MCF 10A (cell line): ENCODE measurements around the gene SPATA12. TPM values are rescaled to one million over a fixed set of nuclear protein-coding genes. Genes with fewer than 3 reads are reported as not detected.

ENCODE experiments used
- BruUV-seq: library from RNA; stranded (reverse); fragments of 400-500 nt; replicated peaks from 2 replicates; lab custom pipeline; 2021; lab: Mats Ljungman, UMichigan
- CTCF ChIA-PET: fragments of 300-600 bp; sonication (Branson Sonifier 250); formaldehyde crosslinking; extraction: SDS; loops from one replicate; lab custom pipeline; 2021; ENCODE audit warnings: antibody characterized with exemption, inconsistent platforms; lab: Yijun Ruan, JAX
- POLR2A ChIA-PET: fragments of 300-600, 350-650 bp; sonication (Branson Sonifier 250); formaldehyde crosslinking; extraction: SDS; loops from one replicate; lab custom pipeline; 2020; ENCODE audit warnings: antibody characterized with exemption, inconsistent platforms; lab: Yijun Ruan, JAX
- DNase-seq: peaks from one replicate; pipeline ENCODE4 v3.0.0-alpha.2; 2018; ENCODE audit not compliant: unreplicated experiment
- H3K27ac Mint-ChIP-seq: one replicate; pipeline ENCODE4 v1.8.0; 2022; ENCODE audit warnings: mild to moderate bottlenecking, low read depth, mixed read lengths; ENCODE audit not compliant: unreplicated experiment
- H3K27me3 Mint-ChIP-seq: one replicate; pipeline ENCODE4 v1.8.0; 2022; ENCODE audit warnings: mixed read lengths; ENCODE audit not compliant: insufficient read depth, unreplicated experiment
- H3K36me3 Mint-ChIP-seq: one replicate; pipeline ENCODE4 v1.8.0; 2022; ENCODE audit warnings: mild to moderate bottlenecking, moderate library complexity, mixed read lengths; ENCODE audit not compliant: insufficient read depth, unreplicated experiment
- H3K4me1 Mint-ChIP-seq: one replicate; pipeline ENCODE4 v1.8.0; 2022; ENCODE audit warnings: mixed read lengths; ENCODE audit not compliant: insufficient read depth, unreplicated experiment
- H3K4me3 Mint-ChIP-seq: one replicate; pipeline ENCODE4 v1.8.0; 2022; ENCODE audit warnings: mild to moderate bottlenecking, moderate library complexity, mixed read lengths; ENCODE audit not compliant: unreplicated experiment
- H3K9me3 Mint-ChIP-seq: one replicate; pipeline ENCODE4 v1.8.0; 2022; ENCODE audit warnings: mixed read lengths; ENCODE audit not compliant: unreplicated experiment
- intact Hi-C: fragments of 100-400 bp; cut with micrococcal nuclease; formaldehyde crosslinking; loops from 2 replicates; pipeline ENCODE4 v1.14.1; 2022
- total RNA-seq: library from RNA; stranded (reverse); gene quantifications from 2 replicates; pipeline ENCODE4 v1.2.3, GENCODE V29; 2022
- TF ChIP-seq, protein P1 (sequence below): fragments of 200-600 bp; IDR thresholded peaks from one replicate; pipeline ENCODE4 v1.8.0; 2022; ENCODE audit warnings: antibody characterized with exemption, mild to moderate bottlenecking; ENCODE audit not compliant: unreplicated experiment

Gene SPATA12
- total RNA-seq, 1 experiment from 2014 or later: not detected

DNA sequence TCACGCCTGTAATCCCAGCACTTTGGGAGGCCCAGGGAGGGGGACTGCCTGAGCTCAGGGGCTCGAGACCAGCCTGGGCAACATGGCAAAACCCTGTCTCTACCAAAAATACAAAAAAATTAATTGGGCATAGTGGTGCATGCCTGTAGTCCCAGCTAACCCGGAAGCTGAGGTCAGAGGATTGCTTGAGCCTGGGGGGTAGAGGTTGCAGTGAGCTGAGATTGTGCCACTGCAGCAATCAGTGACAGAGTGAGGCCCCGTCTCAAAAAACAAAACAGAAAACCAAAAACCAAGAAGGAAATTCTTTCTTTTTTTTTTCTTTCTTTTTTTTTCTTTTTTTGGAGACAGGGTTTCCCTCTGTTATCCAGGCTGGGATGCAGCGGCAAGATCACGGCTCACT is 3.5 kb downstream of the SPATA12 start:
- TF ChIP-seq, protein P1, sequence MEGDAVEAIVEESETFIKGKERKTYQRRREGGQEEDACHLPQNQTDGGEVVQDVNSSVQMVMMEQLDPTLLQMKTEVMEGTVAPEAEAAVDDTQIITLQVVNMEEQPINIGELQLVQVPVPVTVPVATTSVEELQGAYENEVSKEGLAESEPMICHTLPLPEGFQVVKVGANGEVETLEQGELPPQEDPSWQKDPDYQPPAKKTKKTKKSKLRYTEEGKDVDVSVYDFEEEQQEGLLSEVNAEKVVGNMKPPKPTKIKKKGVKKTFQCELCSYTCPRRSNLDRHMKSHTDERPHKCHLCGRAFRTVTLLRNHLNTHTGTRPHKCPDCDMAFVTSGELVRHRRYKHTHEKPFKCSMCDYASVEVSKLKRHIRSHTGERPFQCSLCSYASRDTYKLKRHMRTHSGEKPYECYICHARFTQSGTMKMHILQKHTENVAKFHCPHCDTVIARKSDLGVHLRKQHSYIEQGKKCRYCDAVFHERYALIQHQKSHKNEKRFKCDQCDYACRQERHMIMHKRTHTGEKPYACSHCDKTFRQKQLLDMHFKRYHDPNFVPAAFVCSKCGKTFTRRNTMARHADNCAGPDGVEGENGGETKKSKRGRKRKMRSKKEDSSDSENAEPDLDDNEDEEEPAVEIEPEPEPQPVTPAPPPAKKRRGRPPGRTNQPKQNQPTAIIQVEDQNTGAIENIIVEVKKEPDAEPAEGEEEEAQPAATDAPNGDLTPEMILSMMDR: no peak
- Mint-ChIP-seq H3K27me3 (no peaks in the 10 kb centered on the region), H3K9me3 (no peaks in the 10 kb centered on the region)

GRCh38 chr3:57064572-57064971 is 4.1 kb downstream of the SPATA12 start:
- no TSS peak for BruUV-seq
- Mint-ChIP-seq H3K4me1 (peaks cover 39% of the 10 kb centered on the region), H3K27me3 (no peaks in the 10 kb centered on the region), H3K27ac (no peak overlapping the region), H3K36me3 (peaks cover 6% of the 10 kb centered on the region), H3K9me3 (no peaks in the 10 kb centered on the region), H3K4me3 (no peak overlapping the region)
- no peak for DNase-seq
- ChIA-PET CTCF (interaction anchor here (0.6 kb wide), 1 partner anchor 336 kb away, joined by 3 read pairs; no protein-coding TSS in a partner anchor), POLR2A (interaction anchor here (0.7 kb wide), 1 partner anchor 66 kb away, joined by 3 read pairs; no protein-coding TSS in a partner anchor)
- intact Hi-C loops: no loop called here
- TF ChIP-seq, protein P1: no peak

More for the DNA sequence above, 3.5 kb downstream of the SPATA12 start:
- Mint-ChIP-seq H3K4me3 (no peak overlapping the region), H3K36me3 (peaks cover 6% of the 10 kb centered on the region), H3K27ac (no peak overlapping the region), H3K4me1 (peaks cover 39% of the 10 kb centered on the region)
- ChIA-PET POLR2A (interaction anchor here (0.7 kb wide), 1 partner anchor 65 kb away, joined by 3 read pairs; no protein-coding TSS in a partner anchor), CTCF (no interaction called here)
- intact Hi-C loops: no loop called here
- BruUV-seq: no TSS peak
- DNase-seq: no peak

DNA sequence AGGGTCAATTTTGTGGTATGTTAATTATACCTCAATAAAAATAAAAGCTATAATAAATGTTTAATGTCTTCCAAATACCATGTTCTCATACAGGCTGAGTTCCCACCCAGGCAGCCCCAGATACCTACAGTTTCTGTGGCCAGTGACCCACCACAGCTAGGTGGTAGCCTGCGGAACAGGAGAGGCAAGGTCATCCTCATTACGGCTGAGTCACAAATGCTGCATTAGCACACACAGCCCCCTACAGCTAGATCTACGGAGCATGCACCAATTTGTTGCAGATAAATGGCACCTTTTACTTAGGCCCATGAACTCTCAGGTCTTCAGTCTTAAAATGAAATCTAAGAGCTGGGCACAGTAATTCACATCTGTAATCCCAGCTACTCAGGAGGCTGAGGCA is 5.1 kb downstream of the SPATA12 start:
- Mint-ChIP-seq H3K27me3 (no peaks in the 10 kb centered on the region), H3K36me3 (peaks cover 6% of the 10 kb centered on the region), H3K9me3 (no peaks in the 10 kb centered on the region), H3K27ac (no peak overlapping the region), H3K4me1 (peaks cover 37% of the 10 kb centered on the region), H3K4me3 (no peak overlapping the region)
- intact Hi-C loops: no loop called here
- POLR2A ChIA-PET: no interaction called here
- no TSS peak for BruUV-seq
- DNase-seq: no peak
- TF ChIP-seq, protein P1: no peak
- CTCF ChIA-PET: interaction anchor here (0.5 to 1.2 kb wide), 4 partner anchors 58 to 158 kb away, joined by 3 to 4 read pairs (median 3); no protein-coding TSS in a partner anchor

- POLR2A ChIA-PET: interaction anchor here (1.0 kb wide), 1 partner anchor 59 kb away, joined by 3 read pairs; no protein-coding TSS in a partner anchor
- DNase-seq: no peak
- Mint-ChIP-seq H3K4me1 (peaks cover 29% of the 10 kb centered on the region), H3K27ac (no peak overlapping the region), H3K27me3 (no peaks in the 10 kb centered on the region), H3K36me3 (peaks cover 6% of the 10 kb centered on the region), H3K9me3 (no peaks in the 10 kb centered on the region), H3K4me3 (no peak overlapping the region)
- BruUV-seq: no TSS peak
- TF ChIP-seq, protein P1: no peak
- intact Hi-C loops: no loop called here
- CTCF ChIA-PET: interaction anchor here (0.6 to 1.4 kb wide), 2 partner anchors 70 to 155 kb away, joined by 4 to 6 read pairs; no protein-coding TSS in a partner anchor
Measured at GRCh38 chr3:57066471-57066870, 6.0 kb downstream of the SPATA12 start.
